Esophagus squamous epithelium (tissue), 5 donors: Measurements from ENCODE around the gene SLC51B. TPM values are rescaled to one million over a fixed set of nuclear protein-coding genes. Genes with fewer than 3 reads are reported as not detected.

Source experiments
- DNase-seq: peaks from one replicate; lab custom pipeline; 2025; lab: John Stamatoyannopoulos, UW
- H3K27ac ChIP-seq, 4 donors: fragments of 200-600 bp; sonication (generic); one replicate each; pipeline ENCODE4 v1.5.1; 2016 to 2019; ENCODE audit warnings: mild to moderate bottlenecking in 1 of 4
- H3K27me3 ChIP-seq, 4 donors: fragments of 200-600 bp; sonication (generic); 1 replicate in 3 of 4; 2 replicates in 1 of 4; pipeline versions ENCODE4 v1.5.1 to v1.6.0; 2017 to 2021; ENCODE audit warnings: antibody characterized with exemption in 1 of 4
- H3K36me3 ChIP-seq, 3 donors: fragments of 200-600 bp; sonication (generic); one replicate each; pipeline ENCODE4 v1.5.1; 2016 to 2019
- H3K4me1 ChIP-seq, 3 donors: fragments of 200-600 bp; sonication (generic); one replicate each; pipeline ENCODE4 v1.5.1; 2017 to 2019
- H3K4me3 ChIP-seq, 4 donors: fragments of 200-600 bp; sonication (generic); 1 replicate in 3 of 4; 2 replicates in 1 of 4; pipeline ENCODE4 v1.5.1; 2016 to 2019; ENCODE audit warnings: mild to moderate bottlenecking in 2 of 4, moderate library complexity in 1 of 4
- H3K9me3 ChIP-seq, 3 donors: fragments of 200-600 bp; sonication (generic); one replicate each; pipeline ENCODE4 v1.5.1; 2016 to 2019
- POLR2A ChIP-seq, 4 donors: fragments of 450-650 bp; IDR thresholded peaks; one replicate each; pipeline ENCODE4 v1.6.1; 2017; ENCODE audit warnings: antibody characterized with exemption in 4 of 4, mild to moderate bottlenecking in 4 of 4, moderate library complexity in 3 of 4
- WGBS, 2 donors: methylation state at CpG; one replicate each; pipeline ENCODE4 v1.1.5; 2018; 5-methylcytosine and 5-hydroxymethylcytosine counted together
- intact Hi-C: fragments of 100-400 bp; cut with DNase I; formaldehyde crosslinking; loops from one replicate; pipeline ENCODE4 v1.15.0; 2022
- total RNA-seq, 4 donors: library from RNA; depleted of rRNA; stranded (reverse); fragments of >200 nt; gene quantifications; one replicate each; pipeline ENCODE4 v1.1.0, GENCODE V29; 2016
- TF ChIP-seq, protein P1 (sequence below), 6 experiments: fragments of 450-650 bp in 4 of 6; fragments of 200-600 bp in 2 of 6; sonication (generic) in 2 of 6; IDR thresholded peaks; one replicate each; pipeline ENCODE4 v1.5.1; 2016 to 2019; ENCODE audit warnings: antibody characterized with exemption in 6 of 6, mild to moderate bottlenecking in 4 of 6, moderate library complexity in 4 of 6
- donor health status: DM: yes; HTN: yes; CAD: no.

SLC51B gene
- total RNA-seq, 4 donors from 2014 or later, result not detected

DNA sequence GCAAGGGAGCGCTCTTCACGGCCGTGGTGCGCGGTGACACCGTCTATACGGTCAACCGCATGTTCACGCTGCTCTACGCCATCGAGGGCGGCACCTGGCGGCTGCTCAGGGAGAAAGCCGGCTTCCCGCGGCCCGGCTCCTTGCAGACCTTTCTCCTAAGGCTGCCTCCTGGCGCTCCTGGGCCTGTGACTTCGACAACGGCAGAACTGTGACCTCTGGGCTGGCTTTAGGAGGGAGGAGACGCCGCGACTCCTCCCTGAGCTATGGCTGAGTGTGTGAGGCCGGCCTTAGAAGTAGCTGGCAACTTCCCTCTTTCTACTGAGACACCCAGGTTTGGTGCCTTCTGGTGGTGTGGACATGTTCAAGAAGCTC, 32.8 kb downstream of the SLC51B start:
- WGBS, 2 donors, result 24 to 26% methylated on average over 3 to 17 of the region's 24 CpGs
- H3K4me3 ChIP-seq, result peak overlapping the region in 1 of 4 donors; percentile 28
- peaks cover 0 to 19% (median 0%) of the 10 kb centered on the region in 4 donors for H3K27me3 ChIP-seq
- H3K4me1 ChIP-seq, result peaks cover 4 to 42% (median 7%) of the 10 kb centered on the region in 3 donors
- H3K27ac ChIP-seq, result no peak overlapping the region
- intact Hi-C loops, result no loop called here
- no peaks in the 10 kb centered on the region for H3K9me3 ChIP-seq
- no peak for DNase-seq
- TF ChIP-seq, protein P1, sequence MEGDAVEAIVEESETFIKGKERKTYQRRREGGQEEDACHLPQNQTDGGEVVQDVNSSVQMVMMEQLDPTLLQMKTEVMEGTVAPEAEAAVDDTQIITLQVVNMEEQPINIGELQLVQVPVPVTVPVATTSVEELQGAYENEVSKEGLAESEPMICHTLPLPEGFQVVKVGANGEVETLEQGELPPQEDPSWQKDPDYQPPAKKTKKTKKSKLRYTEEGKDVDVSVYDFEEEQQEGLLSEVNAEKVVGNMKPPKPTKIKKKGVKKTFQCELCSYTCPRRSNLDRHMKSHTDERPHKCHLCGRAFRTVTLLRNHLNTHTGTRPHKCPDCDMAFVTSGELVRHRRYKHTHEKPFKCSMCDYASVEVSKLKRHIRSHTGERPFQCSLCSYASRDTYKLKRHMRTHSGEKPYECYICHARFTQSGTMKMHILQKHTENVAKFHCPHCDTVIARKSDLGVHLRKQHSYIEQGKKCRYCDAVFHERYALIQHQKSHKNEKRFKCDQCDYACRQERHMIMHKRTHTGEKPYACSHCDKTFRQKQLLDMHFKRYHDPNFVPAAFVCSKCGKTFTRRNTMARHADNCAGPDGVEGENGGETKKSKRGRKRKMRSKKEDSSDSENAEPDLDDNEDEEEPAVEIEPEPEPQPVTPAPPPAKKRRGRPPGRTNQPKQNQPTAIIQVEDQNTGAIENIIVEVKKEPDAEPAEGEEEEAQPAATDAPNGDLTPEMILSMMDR (IDR thresholded peaks at IDR 0.05), result peak; percentile 23 to 65 (median 50)
- TF ChIP-seq POLR2A (IDR thresholded peaks at IDR 0.05), result no peak
- no peaks in the 10 kb centered on the region for H3K36me3 ChIP-seq

DNA sequence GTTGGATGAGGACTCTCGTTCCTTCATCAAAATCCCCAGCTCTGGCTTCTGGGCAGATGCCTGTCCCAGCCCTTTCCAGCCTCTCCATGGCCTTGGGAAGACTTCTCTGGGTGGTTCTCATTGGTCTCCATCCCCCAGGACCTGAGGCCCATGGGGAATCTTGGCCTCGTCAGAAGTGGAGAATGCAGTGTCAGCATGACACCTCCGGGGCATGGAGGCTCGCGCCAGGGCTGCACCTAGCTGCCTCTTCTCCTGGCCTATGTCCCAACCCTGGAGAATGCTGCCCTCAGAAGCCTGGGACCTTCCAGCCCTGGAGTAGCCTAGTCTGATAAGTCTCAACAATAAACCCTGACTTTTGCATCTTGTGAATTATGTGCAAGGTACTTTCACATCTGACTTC, 34.4 kb downstream of the SLC51B start:
- peaks cover 0 to 28% (median 0%) of the 10 kb centered on the region in 4 donors for H3K27me3 ChIP-seq
- WGBS, 2 donors, result 68% methylated on average over 3 of the region's 5 CpGs; no CpG with 5 or more reads in 1 of the 2 donors
- no peak overlapping the region for H3K4me3 ChIP-seq
- no peak for TF ChIP-seq POLR2A (IDR thresholded peaks at IDR 0.05)
- TF ChIP-seq, protein P1 (IDR thresholded peaks at IDR 0.05), result no peak
- no peaks in the 10 kb centered on the region for H3K9me3 ChIP-seq
- intact Hi-C loops, result no loop called here
- no peak for DNase-seq
- H3K36me3 ChIP-seq, result no peaks in the 10 kb centered on the region
- H3K27ac ChIP-seq, result no peak overlapping the region
- H3K4me1 ChIP-seq, result peaks cover 10 to 51% (median 12%) of the 10 kb centered on the region in 3 donors

DNA sequence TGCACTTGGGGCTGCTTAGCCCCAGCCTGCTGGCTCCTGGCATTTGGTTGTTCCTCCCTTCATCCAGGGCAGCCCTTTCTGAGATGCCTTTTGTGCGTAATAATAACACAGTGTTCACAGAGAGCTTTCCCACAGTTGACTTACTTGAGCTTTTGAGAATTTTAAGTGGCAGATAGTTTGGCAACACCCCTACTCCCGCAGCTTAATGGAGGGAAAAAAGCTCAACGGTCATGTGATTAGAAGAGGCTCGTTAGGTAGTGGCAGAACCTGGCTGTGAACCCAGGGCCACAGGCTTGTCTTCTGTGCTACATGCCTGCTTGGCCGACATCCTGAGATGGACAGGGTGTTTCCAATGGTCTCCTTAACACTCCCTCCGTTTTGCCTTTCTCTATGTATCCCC, 36.1 kb downstream of the SLC51B start:
- no peak overlapping the region for H3K4me3 ChIP-seq
- peaks cover 12 to 66% (median 19%) of the 10 kb centered on the region in 3 donors for H3K4me1 ChIP-seq
- intact Hi-C loops, result no loop called here
- H3K9me3 ChIP-seq, result no peaks in the 10 kb centered on the region
- no peaks in the 10 kb centered on the region for H3K36me3 ChIP-seq
- peaks cover 0 to 36% (median 0%) of the 10 kb centered on the region in 4 donors for H3K27me3 ChIP-seq
- WGBS, 2 donors, result 62 to 76% methylated on average over 6 of the region's 6 CpGs
- H3K27ac ChIP-seq, result peak overlapping the region in 3 of 4 donors; percentile 42 to 57 (median 51)
- no peak for DNase-seq
- TF ChIP-seq, protein P1 (IDR thresholded peaks at IDR 0.05), result no peak
- TF ChIP-seq POLR2A (IDR thresholded peaks at IDR 0.05), result no peak

DNA sequence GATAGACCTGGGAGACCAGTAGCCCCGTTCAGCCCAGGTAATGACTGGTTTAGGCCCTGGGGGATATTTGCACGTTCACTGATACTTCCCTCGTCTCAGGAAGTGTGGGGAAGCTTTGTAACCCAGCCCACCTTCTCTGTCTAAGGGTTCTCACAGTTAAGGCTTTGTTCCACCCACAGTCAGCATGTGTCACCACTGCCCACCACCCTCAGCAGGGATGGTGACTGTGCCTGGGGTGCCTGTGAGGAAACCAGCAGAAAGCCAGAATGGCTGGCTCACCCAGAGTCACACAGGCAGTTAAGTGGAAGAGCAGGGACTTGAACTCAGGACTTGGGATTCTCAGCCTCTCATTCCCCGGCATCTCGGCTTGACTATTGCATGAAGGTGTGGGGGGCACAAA, 36.6 kb downstream of the SLC51B start:
- H3K27ac ChIP-seq, result peak overlapping the region in 3 of 4 donors; percentile 42 to 57 (median 51)
- no peak overlapping the region for H3K4me3 ChIP-seq
- TF ChIP-seq POLR2A (IDR thresholded peaks at IDR 0.05), result no peak
- TF ChIP-seq, protein P1 (IDR thresholded peaks at IDR 0.05), result no peak
- intact Hi-C loops, result no loop called here
- H3K27me3 ChIP-seq, result peaks cover 0 to 32% (median 0%) of the 10 kb centered on the region in 4 donors
- WGBS, 2 donors, result 49 to 51% methylated on average over 2 to 5 of the region's 5 CpGs
- H3K9me3 ChIP-seq, result no peaks in the 10 kb centered on the region
- no peak for DNase-seq
- peaks cover 17 to 68% (median 24%) of the 10 kb centered on the region in 3 donors for H3K4me1 ChIP-seq
- no peaks in the 10 kb centered on the region for H3K36me3 ChIP-seq

DNA sequence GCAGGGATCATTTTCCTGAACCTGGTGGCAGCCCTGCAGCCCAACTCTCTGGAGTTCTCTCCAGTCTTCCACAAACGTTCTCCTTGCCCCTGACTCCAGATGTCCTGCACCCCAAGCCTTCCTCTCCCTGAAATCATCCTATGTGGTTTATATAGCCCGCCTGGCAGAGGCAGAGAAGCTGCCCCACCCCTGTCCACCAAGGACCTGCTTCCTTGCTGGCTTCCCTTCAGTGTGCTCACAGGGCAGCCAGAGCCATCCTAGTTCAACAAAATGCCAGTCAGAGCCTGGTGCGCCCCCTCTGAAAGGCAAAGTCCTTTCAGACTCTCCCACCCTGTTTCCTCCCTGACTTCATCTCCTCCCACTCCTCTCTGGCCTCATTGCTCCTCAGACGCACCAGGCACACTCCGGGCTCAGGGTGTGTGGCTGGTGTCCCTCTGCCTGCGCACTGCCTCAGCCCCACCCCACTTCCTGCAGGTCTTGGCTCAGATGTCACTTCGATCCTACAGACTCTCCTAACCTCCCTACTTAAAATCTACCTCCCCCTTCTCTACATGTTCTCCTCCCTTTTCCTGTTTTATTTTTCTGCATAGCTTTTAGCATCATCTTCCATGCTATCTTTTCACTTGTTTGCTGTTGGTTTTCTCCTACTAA, 37.2 kb downstream of the SLC51B start:
- H3K36me3 ChIP-seq, result no peaks in the 10 kb centered on the region
- H3K4me1 ChIP-seq, result peaks cover 23 to 68% (median 30%) of the 10 kb centered on the region in 3 donors
- H3K4me3 ChIP-seq, result no peak overlapping the region
- 19 to 24% methylated on average over 7 of the region's 7 CpGs for WGBS, 2 donors
- no peaks in the 10 kb centered on the region for H3K9me3 ChIP-seq
- intact Hi-C loops, result no loop called here
- H3K27ac ChIP-seq, result peak overlapping the region in 3 of 4 donors; percentile 42 to 57 (median 51)
- peaks cover 0 to 25% (median 0%) of the 10 kb centered on the region in 4 donors for H3K27me3 ChIP-seq
- TF ChIP-seq, protein P1 (IDR thresholded peaks at IDR 0.05), result no peak
- TF ChIP-seq POLR2A (IDR thresholded peaks at IDR 0.05), result no peak
- no peak for DNase-seq
